Right atrium auricular region (tissue), 2 donors: ENCODE results near the gene GABRB3. TPM values are rescaled to one million over a fixed set of nuclear protein-coding genes. Genes with fewer than 3 reads are reported as not detected.

Source experiments
- DNase-seq: peaks from one replicate; pipeline ENCODE4 v3.0.0-alpha.2; 2019; ENCODE audit warnings: low spot score
- H3K27ac ChIP-seq, 2 donors: fragments of 200-600 bp; sonication (generic); 1 replicate in 1 of 2; 2 replicates in 1 of 2; pipeline ENCODE4 v1.5.1; 2016 to 2019
- H3K27me3 ChIP-seq, 2 donors: fragments of 200-600 bp; sonication (generic); one replicate each; pipeline versions ENCODE4 v1.5.1 to v1.6.0; 2017 to 2019
- H3K36me3 ChIP-seq: fragments of 200-600 bp; sonication (generic); one replicate; pipeline ENCODE4 v1.5.1; 2016
- H3K4me1 ChIP-seq, 2 donors: fragments of 200-600 bp; sonication (generic); one replicate each; pipeline versions ENCODE4 v1.5.1 to v1.6.0; 2017 to 2019
- H3K4me3 ChIP-seq, 2 donors: fragments of 200-600 bp; sonication (generic); 1 replicate in 1 of 2; 2 replicates in 1 of 2; pipeline ENCODE4 v1.5.1; 2017 to 2019; ENCODE audit warnings: mild to moderate bottlenecking in 1 of 2, moderate library complexity in 1 of 2
- H3K9me3 ChIP-seq, 2 donors: fragments of 200-600 bp; sonication (generic); one replicate each; pipeline ENCODE4 v1.5.1; 2019
- total RNA-seq, 2 donors: library from RNA; depleted of rRNA; stranded (reverse); fragments of >200 nt; gene quantifications; one replicate each; pipeline ENCODE4 v1.1.0, GENCODE V29; 2016
- TF ChIP-seq, protein P1 (sequence below), 2 donors: fragments of 200-600 bp; sonication (generic); IDR thresholded peaks; one replicate each; pipeline ENCODE4 v1.5.1; 2019; ENCODE audit warnings: antibody characterized with exemption in 2 of 2

GABRB3 gene
- total RNA-seq, 2 donors from 2014 or later = 12.9 to 20.9 TPM

DNA sequence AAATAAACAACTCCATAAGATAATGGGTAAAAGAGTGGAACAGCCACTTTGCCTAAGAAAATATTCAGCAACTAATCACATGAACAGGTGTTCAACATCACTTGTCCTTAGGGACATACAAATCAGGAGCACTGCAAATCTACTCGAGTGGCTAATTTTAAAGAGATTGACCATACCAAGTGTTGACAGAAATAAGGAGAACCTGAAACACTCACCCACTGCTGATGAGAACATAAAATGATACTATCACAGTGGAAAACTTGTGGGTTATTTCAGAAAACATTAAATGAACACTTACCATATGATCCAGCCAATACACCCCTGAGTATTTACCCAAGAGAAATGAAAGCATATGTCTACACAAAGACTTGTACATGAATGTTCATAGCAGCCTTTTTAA, 70.5 kb downstream of the GABRB3 start:
- no peaks in the 10 kb centered on the region for H3K9me3 ChIP-seq
- H3K4me3 ChIP-seq = no peak overlapping the region
- DNase-seq = no peak
- no peaks in the 10 kb centered on the region for H3K36me3 ChIP-seq
- H3K27ac ChIP-seq = no peak overlapping the region
- H3K27me3 ChIP-seq = no peaks in the 10 kb centered on the region
- TF ChIP-seq, protein P1, sequence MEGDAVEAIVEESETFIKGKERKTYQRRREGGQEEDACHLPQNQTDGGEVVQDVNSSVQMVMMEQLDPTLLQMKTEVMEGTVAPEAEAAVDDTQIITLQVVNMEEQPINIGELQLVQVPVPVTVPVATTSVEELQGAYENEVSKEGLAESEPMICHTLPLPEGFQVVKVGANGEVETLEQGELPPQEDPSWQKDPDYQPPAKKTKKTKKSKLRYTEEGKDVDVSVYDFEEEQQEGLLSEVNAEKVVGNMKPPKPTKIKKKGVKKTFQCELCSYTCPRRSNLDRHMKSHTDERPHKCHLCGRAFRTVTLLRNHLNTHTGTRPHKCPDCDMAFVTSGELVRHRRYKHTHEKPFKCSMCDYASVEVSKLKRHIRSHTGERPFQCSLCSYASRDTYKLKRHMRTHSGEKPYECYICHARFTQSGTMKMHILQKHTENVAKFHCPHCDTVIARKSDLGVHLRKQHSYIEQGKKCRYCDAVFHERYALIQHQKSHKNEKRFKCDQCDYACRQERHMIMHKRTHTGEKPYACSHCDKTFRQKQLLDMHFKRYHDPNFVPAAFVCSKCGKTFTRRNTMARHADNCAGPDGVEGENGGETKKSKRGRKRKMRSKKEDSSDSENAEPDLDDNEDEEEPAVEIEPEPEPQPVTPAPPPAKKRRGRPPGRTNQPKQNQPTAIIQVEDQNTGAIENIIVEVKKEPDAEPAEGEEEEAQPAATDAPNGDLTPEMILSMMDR (IDR thresholded peaks at IDR 0.05) = no peak
- H3K4me1 ChIP-seq = no peaks in the 10 kb centered on the region

DNA sequence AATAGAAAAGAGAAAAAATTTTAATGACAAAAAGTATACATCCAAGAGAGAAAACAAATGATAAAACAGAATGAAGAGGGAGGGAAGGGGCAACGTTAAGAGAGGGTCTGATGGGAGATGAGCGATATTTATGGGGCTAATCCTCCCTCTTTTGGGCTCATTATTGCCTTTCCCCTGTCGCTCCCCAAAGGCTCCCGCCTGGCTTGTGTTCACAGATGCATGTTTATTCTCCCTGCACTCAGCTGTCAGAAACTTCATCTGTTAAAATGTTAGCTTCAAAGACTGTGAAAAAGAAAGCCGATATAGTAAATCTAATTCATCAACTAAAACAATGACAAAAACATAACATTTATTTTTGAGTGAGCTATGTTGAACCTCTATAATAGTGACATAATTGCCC, 74.3 kb downstream of the GABRB3 start:
- Histone ChIP-seq H3K4me3 (no peak overlapping the region), H3K27me3 (no peaks in the 10 kb centered on the region), H3K9me3 (peaks cover 0 to 19% of the 10 kb centered on the region in 2 donors), H3K27ac (no peak overlapping the region), H3K4me1 (no peaks in the 10 kb centered on the region), H3K36me3 (no peaks in the 10 kb centered on the region)
- TF ChIP-seq, protein P1 (IDR thresholded peaks at IDR 0.05) = no peak
- no peak for DNase-seq

DNA sequence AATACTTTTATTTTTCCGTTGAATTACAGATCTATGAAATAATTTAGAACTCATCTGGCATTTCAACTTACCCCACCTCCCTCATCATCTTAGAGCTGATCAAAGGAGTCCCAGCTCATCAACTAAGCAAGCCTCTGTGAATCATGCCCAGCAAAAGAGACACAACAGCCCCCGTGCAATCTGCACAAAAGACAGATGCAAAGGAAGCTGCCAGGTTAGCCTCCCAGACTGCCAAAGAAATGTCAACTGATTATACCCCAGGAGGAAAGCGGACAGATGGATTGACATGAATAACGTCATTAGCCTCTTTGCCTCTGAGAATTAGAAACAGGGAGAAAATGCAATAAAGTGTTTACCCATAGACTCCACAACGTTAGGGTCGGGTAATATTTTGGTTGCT, 75.0 kb downstream of the GABRB3 start:
- TF ChIP-seq, protein P1 (IDR thresholded peaks at IDR 0.05) = no peak
- Histone ChIP-seq H3K4me1 (no peaks in the 10 kb centered on the region), H3K9me3 (peaks cover 0 to 19% of the 10 kb centered on the region in 2 donors)

DNA sequence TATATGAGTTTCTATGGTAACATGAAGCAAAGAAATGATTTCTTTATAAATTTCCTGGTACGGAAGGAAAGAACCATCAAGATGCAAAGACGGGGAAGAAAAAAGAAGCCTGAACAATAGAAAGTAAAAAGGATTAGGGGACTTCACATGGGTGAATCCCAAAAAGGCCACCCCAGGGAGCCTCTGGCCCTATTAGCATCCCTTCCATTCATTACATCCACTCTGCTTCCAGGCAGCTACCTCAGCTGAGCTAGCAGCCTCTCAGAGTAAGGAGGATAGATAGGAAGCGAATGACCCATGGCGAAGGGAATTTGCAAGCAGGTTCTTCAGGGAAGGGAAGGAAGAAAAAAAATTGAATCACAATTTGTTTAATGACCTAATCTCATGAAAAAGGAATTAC, 81.6 kb downstream of the GABRB3 start:
- H3K27ac ChIP-seq = no peak overlapping the region
- TF ChIP-seq, protein P1 (IDR thresholded peaks at IDR 0.05) = no peak
- H3K4me1 ChIP-seq = no peaks in the 10 kb centered on the region
- no peak for DNase-seq
- H3K4me3 ChIP-seq = no peak overlapping the region
- peaks cover 0 to 19% of the 10 kb centered on the region in 2 donors for H3K9me3 ChIP-seq
- H3K27me3 ChIP-seq = no peaks in the 10 kb centered on the region
- H3K36me3 ChIP-seq = no peaks in the 10 kb centered on the region

More for the DNA sequence above, 75.0 kb downstream of the GABRB3 start:
- no peak overlapping the region for H3K27ac ChIP-seq
- DNase-seq = no peak
- H3K27me3 ChIP-seq = no peaks in the 10 kb centered on the region
- H3K4me3 ChIP-seq = no peak overlapping the region
- no peaks in the 10 kb centered on the region for H3K36me3 ChIP-seq

DNA sequence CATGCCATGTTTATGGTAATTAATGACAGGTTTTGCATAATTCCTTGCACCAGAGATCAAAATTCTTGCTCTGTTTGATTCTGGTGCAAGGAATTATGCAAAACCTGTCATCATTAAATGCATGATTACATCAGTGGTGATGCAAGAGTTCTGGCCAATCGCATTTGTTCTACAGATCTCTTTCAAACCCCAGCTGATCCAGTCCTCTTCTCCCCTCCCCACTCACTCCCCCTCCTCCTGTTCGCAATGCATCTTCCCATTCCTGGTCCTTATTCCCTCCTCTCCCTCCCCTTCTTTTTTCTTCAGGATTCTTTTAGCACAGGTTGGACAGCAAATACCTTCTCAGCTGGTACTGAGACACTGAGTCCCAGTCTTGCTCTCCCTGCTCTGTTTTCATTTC, 82.1 kb downstream of the GABRB3 start:
- Histone ChIP-seq H3K9me3 (peaks cover 0 to 19% of the 10 kb centered on the region in 2 donors), H3K36me3 (no peaks in the 10 kb centered on the region), H3K4me1 (no peaks in the 10 kb centered on the region), H3K27ac (no peak overlapping the region), H3K27me3 (no peaks in the 10 kb centered on the region), H3K4me3 (no peak overlapping the region)
- no peak for DNase-seq
- TF ChIP-seq, protein P1 (IDR thresholded peaks at IDR 0.05) = no peak

DNA sequence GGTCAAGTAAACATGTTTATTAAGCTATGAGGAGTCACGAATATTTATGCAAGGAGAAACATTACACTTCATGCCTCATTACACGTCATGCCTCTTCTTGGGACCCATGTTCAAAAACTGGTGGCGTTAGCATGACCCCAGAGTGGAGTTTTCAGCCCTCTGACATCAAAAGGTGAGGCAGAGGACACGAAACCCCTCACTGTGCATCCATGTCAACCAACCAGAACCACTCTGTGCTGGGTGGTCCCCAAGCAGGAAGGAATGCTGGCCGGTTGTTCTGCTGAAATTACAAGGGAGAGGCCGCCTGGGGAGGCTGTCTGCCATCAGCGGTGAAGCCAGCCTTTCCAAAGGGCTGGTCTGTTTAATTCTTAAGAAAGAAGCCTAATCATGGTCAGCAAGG, 83.4 kb downstream of the GABRB3 start:
- H3K4me3 ChIP-seq = no peak overlapping the region
- no peak overlapping the region for H3K27ac ChIP-seq
- H3K27me3 ChIP-seq = no peaks in the 10 kb centered on the region
- no peak for DNase-seq
- no peaks in the 10 kb centered on the region for H3K4me1 ChIP-seq
- H3K36me3 ChIP-seq = no peaks in the 10 kb centered on the region
- TF ChIP-seq, protein P1 (IDR thresholded peaks at IDR 0.05) = no peak
- peaks cover 0 to 8% of the 10 kb centered on the region in 2 donors for H3K9me3 ChIP-seq
